DND-41 (cell line): ENCODE measurements around the gene ZCCHC14.
"Not testable (repeated sequence)": the region's sequence is repeated elsewhere in the genome, so short reads cannot be mapped to it uniquely, and the experiment has no call there.

ENCODE experiments used
- ATAC-seq: fragments of 200-7000 bp; cut with Tn5 transposase; 3 replicates; pipeline ENCODE4 v1.9.1; 2021; ENCODE audit warnings: low read depth; ENCODE audit not compliant: insufficient read depth
- DNase-seq: peaks from one replicate; pipeline ENCODE4 v3.0.0-alpha.2; 2020
- H2AFZ ChIP-seq: 2 replicates; pipeline ENCODE4 v1.6.0; 2012; ENCODE audit warnings: low read depth, low read length
- H3K27ac ChIP-seq: 2 replicates; pipeline ENCODE4 v1.5.1; 2012; ENCODE audit warnings: low read length, inconsistent platforms
- H3K27me3 ChIP-seq: fragments of 200-600 bp; sonication (generic); 2 replicates; pipeline ENCODE4 v1.6.0; 2012; ENCODE audit warnings: low read length, mild to moderate bottlenecking, inconsistent platforms; ENCODE audit not compliant: insufficient read depth, poor library complexity
- H3K36me3 ChIP-seq: 2 replicates; pipeline ENCODE4 v1.5.1; 2012; ENCODE audit warnings: low read length, inconsistent platforms; ENCODE audit not compliant: insufficient read depth
- H3K4me1 ChIP-seq: 2 replicates; pipeline ENCODE4 v1.5.1; 2012; ENCODE audit warnings: mild to moderate bottlenecking, low read length; ENCODE audit not compliant: insufficient read depth
- H3K4me2 ChIP-seq: 2 replicates; pipeline ENCODE4 v1.6.0; 2012; ENCODE audit warnings: mild to moderate bottlenecking, moderate library complexity, low read length, inconsistent platforms; ENCODE audit not compliant: insufficient read depth
- H3K4me3 ChIP-seq, 2 experiments: fragments of 200-600 bp in 1 of 2; shearing (Covaris generic) in 1 of 2; 2 replicates each; pipeline ENCODE4 v1.5.1; 2012 to 2016; ENCODE audit warnings: inconsistent platforms in 2 of 2, low read length in 2 of 2, mild to moderate bottlenecking in 2 of 2, low read depth in 1 of 2, moderate library complexity in 1 of 2
- H3K79me2 ChIP-seq: 2 replicates; pipeline ENCODE4 v1.6.0; 2012; ENCODE audit warnings: low read length, inconsistent platforms; ENCODE audit not compliant: insufficient read depth
- H3K9ac ChIP-seq: 2 replicates; pipeline ENCODE4 v1.6.0; 2012; ENCODE audit warnings: low read depth, mild to moderate bottlenecking, inconsistent platforms, low read length, moderate library complexity
- H3K9me3 ChIP-seq: 2 replicates; pipeline ENCODE4 v1.5.1; 2012; ENCODE audit warnings: low read length, moderate library complexity, mild to moderate bottlenecking, inconsistent platforms; ENCODE audit not compliant: insufficient read depth, severe bottlenecking
- H4K20me1 ChIP-seq: 2 replicates; pipeline ENCODE4 v1.6.0; 2012; ENCODE audit warnings: low read length; ENCODE audit not compliant: insufficient read depth
- EZH2 ChIP-seq: IDR thresholded peaks from 3 replicates; pipeline ENCODE4 v1.6.1; 2012; ENCODE audit warnings: borderline replicate concordance, low read depth, mild to moderate bottlenecking, moderate library complexity, low read length, inconsistent platforms; ENCODE audit not compliant: severe bottlenecking
- TF ChIP-seq, protein P1 (sequence below): IDR thresholded peaks from 2 replicates; pipeline ENCODE4 v1.5.1; 2012; ENCODE audit warnings: borderline replicate concordance, low read length, moderate library complexity, mild to moderate bottlenecking; ENCODE audit not compliant: poor library complexity, severe bottlenecking; ENCODE audit errors: extremely low read depth

ZCCHC14 gene

DNA sequence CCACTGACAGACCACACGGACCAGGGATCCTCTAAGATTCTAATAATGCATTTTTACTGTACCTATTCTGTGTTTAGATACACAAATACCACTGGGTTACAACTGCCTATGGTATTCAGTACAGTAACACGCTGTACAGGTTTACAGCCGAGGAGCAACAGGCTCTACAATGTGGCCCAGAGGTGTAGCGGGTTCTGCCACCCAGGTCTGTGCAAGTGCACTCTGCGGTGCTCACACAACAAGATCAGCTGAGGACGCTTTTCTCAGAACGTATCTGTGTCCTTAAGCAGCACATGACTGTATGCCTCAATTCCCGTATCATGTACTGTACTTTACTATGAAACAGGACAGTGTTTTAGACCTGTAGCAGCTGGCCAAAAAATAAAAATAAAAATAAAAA lies 6.5 kb downstream of the ZCCHC14 start:
- H3K27me3 ChIP-seq: peaks cover 3% of the 10 kb centered on the region
- no peak for DNase-seq
- H3K9me3 ChIP-seq: no peaks in the 10 kb centered on the region
- no peak overlapping the region for H3K4me3 ChIP-seq
- H2AFZ ChIP-seq: no peak overlapping the region
- no peak overlapping the region for H3K27ac ChIP-seq
- no peaks in the 10 kb centered on the region for H3K36me3 ChIP-seq
- TF ChIP-seq EZH2: no peak
- TF ChIP-seq, protein P1, sequence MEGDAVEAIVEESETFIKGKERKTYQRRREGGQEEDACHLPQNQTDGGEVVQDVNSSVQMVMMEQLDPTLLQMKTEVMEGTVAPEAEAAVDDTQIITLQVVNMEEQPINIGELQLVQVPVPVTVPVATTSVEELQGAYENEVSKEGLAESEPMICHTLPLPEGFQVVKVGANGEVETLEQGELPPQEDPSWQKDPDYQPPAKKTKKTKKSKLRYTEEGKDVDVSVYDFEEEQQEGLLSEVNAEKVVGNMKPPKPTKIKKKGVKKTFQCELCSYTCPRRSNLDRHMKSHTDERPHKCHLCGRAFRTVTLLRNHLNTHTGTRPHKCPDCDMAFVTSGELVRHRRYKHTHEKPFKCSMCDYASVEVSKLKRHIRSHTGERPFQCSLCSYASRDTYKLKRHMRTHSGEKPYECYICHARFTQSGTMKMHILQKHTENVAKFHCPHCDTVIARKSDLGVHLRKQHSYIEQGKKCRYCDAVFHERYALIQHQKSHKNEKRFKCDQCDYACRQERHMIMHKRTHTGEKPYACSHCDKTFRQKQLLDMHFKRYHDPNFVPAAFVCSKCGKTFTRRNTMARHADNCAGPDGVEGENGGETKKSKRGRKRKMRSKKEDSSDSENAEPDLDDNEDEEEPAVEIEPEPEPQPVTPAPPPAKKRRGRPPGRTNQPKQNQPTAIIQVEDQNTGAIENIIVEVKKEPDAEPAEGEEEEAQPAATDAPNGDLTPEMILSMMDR: no peak
- no peak overlapping the region for H3K9ac ChIP-seq
- no peaks in the 10 kb centered on the region for H4K20me1 ChIP-seq
- ATAC-seq: no peak
- H3K79me2 ChIP-seq: no peaks in the 10 kb centered on the region
- no peak overlapping the region for H3K4me2 ChIP-seq
- H3K4me1 ChIP-seq: no peaks in the 10 kb centered on the region

DNA sequence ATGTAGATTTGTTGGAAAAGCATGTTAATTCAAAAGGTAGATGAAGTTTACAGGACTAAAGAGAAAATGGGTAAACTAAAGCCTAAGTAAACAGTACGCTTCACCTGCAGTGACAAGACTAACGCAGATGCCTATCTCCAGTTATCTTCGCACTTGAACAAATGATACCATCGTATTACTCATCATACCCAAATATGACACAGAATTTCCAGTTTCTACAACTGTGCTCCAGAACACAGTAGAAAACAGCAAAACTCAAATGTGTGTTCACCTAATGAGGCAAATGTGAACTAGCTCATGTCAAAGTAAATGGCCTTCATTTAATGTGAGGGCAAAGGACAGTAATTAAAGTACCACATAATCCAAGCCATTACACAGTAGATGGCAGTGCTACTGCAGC lies 7.0 kb downstream of the ZCCHC14 start:
- H3K4me1 ChIP-seq, H3K79me2 ChIP-seq, H4K20me1 ChIP-seq, H3K4me2 ChIP-seq, DNase-seq, H2AFZ ChIP-seq, H3K27me3 ChIP-seq, H3K9ac ChIP-seq, H3K27ac ChIP-seq, H3K36me3 ChIP-seq, H3K4me3 ChIP-seq, ATAC-seq, H3K9me3 ChIP-seq: not testable (repeated sequence)

DNA sequence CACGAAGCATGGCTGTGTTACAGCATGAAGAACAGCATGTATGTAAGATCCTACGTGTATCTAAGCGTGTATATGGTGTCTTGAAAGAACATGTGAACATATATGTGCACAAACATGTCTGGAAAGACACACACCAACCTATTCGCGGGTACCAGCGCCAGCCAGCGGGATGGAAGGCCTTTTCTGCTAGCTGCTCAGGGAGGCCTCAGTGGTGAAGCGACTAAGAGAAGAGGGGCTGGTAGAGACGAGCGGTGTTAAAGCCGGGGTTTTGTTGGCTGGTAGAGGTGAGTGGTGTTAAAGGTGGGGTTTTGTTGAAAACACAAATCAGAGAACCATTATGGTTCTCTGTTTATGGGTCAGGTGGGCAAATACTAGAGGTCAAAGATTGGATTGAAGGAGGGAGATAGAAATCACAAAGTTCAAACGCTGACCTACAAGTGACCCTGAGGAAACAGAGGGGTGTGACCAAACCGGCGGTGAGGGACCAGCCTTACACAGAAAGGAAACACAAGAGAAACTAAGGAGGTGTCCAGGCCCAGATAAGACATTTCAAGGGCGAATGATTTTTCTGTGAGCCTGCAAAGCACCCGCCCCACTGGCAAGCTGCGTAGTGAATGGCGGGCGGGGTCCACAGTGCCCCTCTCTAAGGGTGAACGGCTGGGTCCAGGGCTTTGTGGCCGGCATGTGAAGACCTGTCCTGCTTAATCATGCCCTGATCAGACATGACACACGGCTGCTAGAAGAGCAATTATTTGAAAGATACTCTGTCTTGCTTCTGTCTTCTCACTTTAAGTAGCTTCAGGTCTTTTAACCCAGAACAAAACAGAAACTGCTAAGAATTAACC lies 8.1 kb downstream of the ZCCHC14 start:
- H2AFZ ChIP-seq: no peak overlapping the region
- DNase-seq (no peak), ATAC-seq (no peak)
- no peak overlapping the region for H3K9ac ChIP-seq
- H3K4me2 ChIP-seq: no peak overlapping the region
- no peak overlapping the region for H3K27ac ChIP-seq
- H3K27me3 ChIP-seq: peaks cover 3% of the 10 kb centered on the region
- no peaks in the 10 kb centered on the region for H4K20me1 ChIP-seq
- no peaks in the 10 kb centered on the region for H3K4me1 ChIP-seq
- no peaks in the 10 kb centered on the region for H3K9me3 ChIP-seq
- no peaks in the 10 kb centered on the region for H3K36me3 ChIP-seq
- H3K4me3 ChIP-seq: no peak overlapping the region
- H3K79me2 ChIP-seq: no peaks in the 10 kb centered on the region
- TF ChIP-seq, protein P1: no peak
- no peak for TF ChIP-seq EZH2

DNA sequence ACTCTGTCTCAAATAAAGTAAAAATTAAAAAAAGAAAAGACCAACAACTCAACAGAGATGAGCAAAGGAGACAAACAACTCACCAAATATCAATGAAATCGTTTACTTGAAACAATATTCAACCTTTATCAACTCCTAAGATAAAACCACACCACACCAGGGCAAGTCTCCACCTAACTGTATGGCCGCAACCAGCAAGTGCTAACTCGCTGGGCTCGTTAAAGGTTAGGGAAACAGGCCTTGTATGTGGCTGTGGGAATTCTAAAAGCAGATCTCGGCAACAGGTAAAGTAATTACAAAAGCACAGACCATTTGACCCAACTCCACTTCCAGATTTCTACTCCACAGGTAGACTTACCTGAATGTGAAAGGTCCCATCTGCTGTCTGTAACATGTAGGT lies 9.3 kb downstream of the ZCCHC14 start:
- H3K9me3 ChIP-seq: no peaks in the 10 kb centered on the region
- H3K4me3 ChIP-seq: no peak overlapping the region
- no peaks in the 10 kb centered on the region for H3K27me3 ChIP-seq
- H3K36me3 ChIP-seq: no peaks in the 10 kb centered on the region
- no peaks in the 10 kb centered on the region for H3K4me1 ChIP-seq
- DNase-seq (no peak), ATAC-seq (no peak)
- H3K4me2 ChIP-seq: no peak overlapping the region
- H3K27ac ChIP-seq: no peak overlapping the region
- H2AFZ ChIP-seq: no peak overlapping the region
- H3K79me2 ChIP-seq: no peaks in the 10 kb centered on the region
- no peak for TF ChIP-seq EZH2
- TF ChIP-seq, protein P1: no peak
- no peaks in the 10 kb centered on the region for H4K20me1 ChIP-seq
- no peak overlapping the region for H3K9ac ChIP-seq

DNA sequence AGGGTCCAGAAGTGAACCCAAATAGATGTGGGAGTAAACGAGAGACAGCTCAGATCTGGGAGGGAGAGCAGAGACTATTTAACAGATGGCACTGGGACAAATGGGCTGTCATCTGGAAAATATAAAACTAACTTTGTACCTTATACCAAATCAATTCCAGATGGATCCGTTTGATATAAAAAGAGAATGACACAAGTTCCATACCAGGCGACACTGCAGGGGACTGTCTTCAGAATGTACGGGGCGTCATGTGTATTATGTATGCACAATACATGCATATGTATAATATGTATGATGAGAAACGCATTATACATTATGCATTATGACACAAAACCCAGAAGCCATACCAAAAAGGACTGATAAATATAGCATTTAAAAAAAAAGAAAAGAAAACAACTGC lies 10.2 kb downstream of the ZCCHC14 start:
- not testable (repeated sequence) for H3K79me2 ChIP-seq, H4K20me1 ChIP-seq

More for the DNA sequence above, 10.2 kb downstream of the ZCCHC14 start:
- H3K9ac ChIP-seq, H3K27me3 ChIP-seq, DNase-seq, ATAC-seq, H3K36me3 ChIP-seq, H3K4me1 ChIP-seq, H3K4me2 ChIP-seq, H3K9me3 ChIP-seq, H2AFZ ChIP-seq, H3K4me3 ChIP-seq, H3K27ac ChIP-seq: not testable (repeated sequence)
